Caco-2 (cell line): ENCODE results near the gene MCC. TPM values are rescaled to one million over a fixed set of nuclear protein-coding genes. Genes with fewer than 3 reads are reported as not detected.

ENCODE experiments used
- BruUV-seq: library from RNA; stranded (reverse); fragments of 400-500 nt; replicated peaks from 2 replicates; lab custom pipeline; 2021; lab: Mats Ljungman, UMichigan
- CTCF ChIA-PET: fragments of 300-600 bp; sonication (Branson Sonifier 250); formaldehyde crosslinking; loops from one replicate; lab custom pipeline; 2022; ENCODE audit warnings: antibody characterized with exemption; lab: Charles Lee
- POLR2A ChIA-PET: fragments of 300-600 bp; sonication (Branson Sonifier 250); formaldehyde crosslinking; loops from one replicate; lab custom pipeline; 2022; ENCODE audit warnings: antibody characterized with exemption; lab: Charles Lee
- DNase-seq, 2 experiments: peaks; one replicate each; pipeline versions ENCODE4 v3.0.0 to v3.0.0-alpha.2; 2020 to 2022
- H3K27me3 ChIP-seq: replicated peaks from 2 replicates; pipeline ENCODE4 v1.6.0; 2011; ENCODE audit warnings: low read length; ENCODE audit not compliant: control insufficient read depth, insufficient read depth
- H3K36me3 ChIP-seq: 2 replicates; pipeline ENCODE4 v1.5.1; 2011; ENCODE audit warnings: low read length; ENCODE audit not compliant: control insufficient read depth, insufficient read depth
- H3K4me1 ChIP-seq: fragments of 250-450 bp; sonication (Bioruptor Pico); 2 replicates; pipeline ENCODE4 v1.5.1; 2020; ENCODE audit warnings: mild to moderate bottlenecking
- H3K4me3 ChIP-seq: 2 replicates; pipeline ENCODE4 v1.5.1; 2011; ENCODE audit warnings: low read depth, mild to moderate bottlenecking, control low read depth, low read length
- H3K9me3 ChIP-seq: fragments of 250-450 bp; sonication (Bioruptor Pico); 2 replicates; pipeline ENCODE4 v1.5.1; 2020; ENCODE audit warnings: mild to moderate bottlenecking, moderate library complexity
- H3K27ac Mint-ChIP-seq: one replicate; pipeline ENCODE4 v1.8.0; 2022; ENCODE audit warnings: mixed read lengths; ENCODE audit not compliant: unreplicated experiment
- H3K27me3 Mint-ChIP-seq: one replicate; pipeline ENCODE4 v1.8.0; 2022; ENCODE audit warnings: mixed read lengths; ENCODE audit not compliant: insufficient read depth, unreplicated experiment
- H3K36me3 Mint-ChIP-seq: one replicate; pipeline ENCODE4 v1.8.0; 2022; ENCODE audit warnings: mild to moderate bottlenecking, mixed read lengths; ENCODE audit not compliant: insufficient read depth, unreplicated experiment
- H3K4me1 Mint-ChIP-seq: one replicate; pipeline ENCODE4 v1.8.0; 2022; ENCODE audit warnings: low read depth, mixed read lengths; ENCODE audit not compliant: unreplicated experiment
- H3K4me3 Mint-ChIP-seq: one replicate; pipeline ENCODE4 v1.8.0; 2022; ENCODE audit warnings: mild to moderate bottlenecking, moderate library complexity, mixed read lengths; ENCODE audit not compliant: unreplicated experiment
- H3K9me3 Mint-ChIP-seq: one replicate; pipeline ENCODE4 v1.8.0; 2022; ENCODE audit warnings: mixed read lengths; ENCODE audit not compliant: unreplicated experiment
- CTCF ChIP-seq, 2 experiments: fragments of 200-600 bp in 1 of 2; IDR thresholded peaks; 1 replicate in 1 of 2; 2 replicates in 1 of 2; pipeline versions ENCODE4 v1.5.1 to v1.8.0; 2011 to 2022; ENCODE audit warnings: antibody characterized with exemption in 1 of 2, control low read depth in 1 of 2, inconsistent platforms in 1 of 2, low read depth in 1 of 2, low read length in 1 of 2, mild to moderate bottlenecking in 1 of 2, moderate library complexity in 1 of 2; ENCODE audit not compliant: insufficient read depth in 1 of 2, severe bottlenecking in 1 of 2, unreplicated experiment in 1 of 2
- intact Hi-C: fragments of 100-400 bp; cut with micrococcal nuclease; formaldehyde crosslinking; loops from one replicate; pipeline ENCODE4 v1.10.0; 2022; ENCODE audit not compliant: unreplicated experiment
- total RNA-seq: library from RNA; stranded (reverse); gene quantifications from 2 replicates; pipeline ENCODE4 v1.2.3, GENCODE V29; 2022

The MCC gene
- total RNA-seq, 1 experiment from 2014 or later, result 0.09 TPM

DNA sequence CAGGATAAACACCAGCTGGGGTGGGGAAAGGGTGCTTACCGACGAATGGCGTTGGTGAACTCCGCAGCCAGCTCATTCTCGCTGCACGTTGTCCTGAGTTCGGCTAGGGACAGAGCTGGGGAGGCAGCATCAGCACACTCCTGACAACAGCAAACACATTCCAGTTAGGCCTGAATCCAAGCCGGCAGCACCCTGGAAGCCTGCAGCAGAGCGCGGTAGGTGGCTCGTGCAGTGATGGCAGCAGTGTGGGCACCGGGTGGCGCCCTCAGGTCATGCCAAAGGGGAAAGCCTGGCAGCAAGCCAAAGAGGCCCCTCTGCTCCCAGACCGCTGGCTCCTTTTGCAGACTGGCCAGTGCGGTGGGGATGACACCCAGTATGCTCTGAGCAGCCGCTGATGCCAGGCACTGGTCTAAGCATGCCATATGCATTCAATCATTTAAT, 444.7 kb downstream of the MCC start:
- ChIA-PET POLR2A (no interaction called here), CTCF (interaction anchor here (1.5 kb wide), 1 partner anchor 48 kb away, joined by 4 read pairs; no protein-coding TSS in a partner anchor)
- no peaks in the 10 kb centered on the region for H3K27me3 Mint-ChIP-seq
- H3K4me3 Mint-ChIP-seq, result no peak overlapping the region
- H3K36me3 Mint-ChIP-seq, result no peaks in the 10 kb centered on the region
- intact Hi-C loops, result loop anchor here (10.0 kb wide), 1 partner anchor 561 kb away; no protein-coding TSS in a partner anchor
- peaks cover 8% of the 10 kb centered on the region for H3K4me1 ChIP-seq
- H3K9me3 Mint-ChIP-seq, result no peaks in the 10 kb centered on the region
- no peaks in the 10 kb centered on the region for H3K9me3 ChIP-seq
- peak in 1 of 2 experiments; percentile 17 for TF ChIP-seq CTCF (IDR thresholded peaks at IDR 0.05; ENCODE audit: insufficient read depth in 1 of 2, low read depth in 1 of 2, low read length in 1 of 2, severe bottlenecking in 1 of 2, unreplicated experiment in 1 of 2)
- no peaks in the 10 kb centered on the region for H3K4me1 Mint-ChIP-seq
- H3K4me3 ChIP-seq, result no peak overlapping the region
- no peak overlapping the region for H3K27ac Mint-ChIP-seq
- no TSS peak for BruUV-seq
- H3K27me3 ChIP-seq, result no peaks in the 10 kb centered on the region
- H3K36me3 ChIP-seq, result no peaks in the 10 kb centered on the region
- DNase-seq, result peak in 1 of 2 experiments; percentile 42

- no peaks in the 10 kb centered on the region for H3K27me3 ChIP-seq
- Mint-ChIP-seq H3K27ac (no peak overlapping the region), H3K36me3 (no peaks in the 10 kb centered on the region), H3K4me3 (no peak overlapping the region), H3K27me3 (no peaks in the 10 kb centered on the region), H3K4me1 (no peaks in the 10 kb centered on the region), H3K9me3 (no peaks in the 10 kb centered on the region)
- no peak for DNase-seq
- H3K4me3 ChIP-seq, result no peak overlapping the region
- BruUV-seq, result no TSS peak
- no peak for TF ChIP-seq CTCF (IDR thresholded peaks at IDR 0.05; ENCODE audit: insufficient read depth in 1 of 2, low read depth in 1 of 2, low read length in 1 of 2, severe bottlenecking in 1 of 2, unreplicated experiment in 1 of 2)
- no peaks in the 10 kb centered on the region for H3K9me3 ChIP-seq
- peaks cover 8% of the 10 kb centered on the region for H3K4me1 ChIP-seq
- POLR2A ChIA-PET, result no interaction called here
- intact Hi-C loops, result loop anchor here (10.0 kb wide), 1 partner anchor 562 kb away; no protein-coding TSS in a partner anchor
- H3K36me3 ChIP-seq, result no peaks in the 10 kb centered on the region
- CTCF ChIA-PET, result interaction anchor here (1.5 kb wide), 1 partner anchor 47 kb away, joined by 4 read pairs; no protein-coding TSS in a partner anchor
Measured at GRCh38 chr5:113042491-113043243, 445.6 kb downstream of the MCC start.

GRCh38 chr5:113040672-113041260, 447.5 kb downstream of the MCC start:
- Mint-ChIP-seq H3K27me3 (no peaks in the 10 kb centered on the region), H3K4me3 (no peak overlapping the region), H3K27ac (no peak overlapping the region), H3K9me3 (no peaks in the 10 kb centered on the region), H3K36me3 (no peaks in the 10 kb centered on the region), H3K4me1 (no peaks in the 10 kb centered on the region)
- H3K9me3 ChIP-seq, result no peaks in the 10 kb centered on the region
- no peaks in the 10 kb centered on the region for H3K36me3 ChIP-seq
- BruUV-seq, result no TSS peak
- no peaks in the 10 kb centered on the region for H3K4me1 ChIP-seq
- CTCF ChIA-PET, result no interaction called here
- H3K27me3 ChIP-seq, result no peaks in the 10 kb centered on the region
- POLR2A ChIA-PET, result no interaction called here
- no peak overlapping the region for H3K4me3 ChIP-seq
- intact Hi-C loops, result loop anchor here (10.0 kb wide), 1 partner anchor 564 kb away; no protein-coding TSS in a partner anchor
- TF ChIP-seq CTCF (IDR thresholded peaks at IDR 0.05; ENCODE audit: insufficient read depth in 1 of 2, low read depth in 1 of 2, low read length in 1 of 2, severe bottlenecking in 1 of 2, unreplicated experiment in 1 of 2), result no peak
- no peak for DNase-seq
